ENCODE results near the gene UBE2O.

DNA sequence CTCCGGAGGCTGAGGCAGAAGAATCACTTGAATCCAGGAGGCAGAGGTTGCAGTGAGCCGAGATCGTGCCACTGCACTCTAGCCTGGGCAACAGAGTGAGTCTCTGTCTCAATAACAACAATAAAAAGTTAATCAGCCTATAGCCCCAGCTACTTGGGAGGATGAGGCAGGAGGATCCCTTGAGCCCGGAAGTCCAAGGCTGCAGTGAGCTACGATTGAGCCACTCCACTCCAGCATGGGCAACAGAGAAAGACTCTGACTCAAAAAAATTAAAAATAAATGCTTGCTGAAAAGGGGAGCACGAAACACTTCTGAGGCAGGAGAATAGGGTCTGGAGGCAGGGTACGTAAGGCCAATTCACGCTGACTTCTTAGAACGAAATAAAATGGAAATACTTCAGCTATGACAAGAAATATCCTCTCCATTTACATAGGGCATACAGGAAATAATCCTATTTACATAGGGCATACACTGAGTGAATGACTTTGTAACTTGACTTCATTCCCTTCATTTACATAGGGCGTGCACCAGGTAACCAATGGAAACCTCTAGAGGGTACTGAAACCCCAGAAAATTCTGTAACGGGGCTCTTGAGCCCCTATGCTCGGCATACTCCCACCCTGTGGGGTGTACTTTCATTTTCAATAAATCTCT is 96.0 kb downstream of the UBE2O start:
- TF ChIP-seq POLR2A (IDR thresholded peaks at IDR 0.05), result no peak
- TF ChIP-seq, protein P1, sequence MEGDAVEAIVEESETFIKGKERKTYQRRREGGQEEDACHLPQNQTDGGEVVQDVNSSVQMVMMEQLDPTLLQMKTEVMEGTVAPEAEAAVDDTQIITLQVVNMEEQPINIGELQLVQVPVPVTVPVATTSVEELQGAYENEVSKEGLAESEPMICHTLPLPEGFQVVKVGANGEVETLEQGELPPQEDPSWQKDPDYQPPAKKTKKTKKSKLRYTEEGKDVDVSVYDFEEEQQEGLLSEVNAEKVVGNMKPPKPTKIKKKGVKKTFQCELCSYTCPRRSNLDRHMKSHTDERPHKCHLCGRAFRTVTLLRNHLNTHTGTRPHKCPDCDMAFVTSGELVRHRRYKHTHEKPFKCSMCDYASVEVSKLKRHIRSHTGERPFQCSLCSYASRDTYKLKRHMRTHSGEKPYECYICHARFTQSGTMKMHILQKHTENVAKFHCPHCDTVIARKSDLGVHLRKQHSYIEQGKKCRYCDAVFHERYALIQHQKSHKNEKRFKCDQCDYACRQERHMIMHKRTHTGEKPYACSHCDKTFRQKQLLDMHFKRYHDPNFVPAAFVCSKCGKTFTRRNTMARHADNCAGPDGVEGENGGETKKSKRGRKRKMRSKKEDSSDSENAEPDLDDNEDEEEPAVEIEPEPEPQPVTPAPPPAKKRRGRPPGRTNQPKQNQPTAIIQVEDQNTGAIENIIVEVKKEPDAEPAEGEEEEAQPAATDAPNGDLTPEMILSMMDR (IDR thresholded peaks at IDR 0.05), result no peak

Data from lower leg skin (tissue), 3 donors.